HepG2 (cell line): ENCODE results near the gene NRP1. TPM values are rescaled to one million over a fixed set of nuclear protein-coding genes. Genes with fewer than 3 reads are reported as not detected.

Experiments
- ATAC-seq: fragments of 200-7000 bp; cut with Tn5 transposase; 3 replicates; pipeline ENCODE4 v1.9.1; 2020; ENCODE audit warnings: mild to moderate bottlenecking, moderate library complexity
- BruUV-seq: library from RNA; stranded (reverse); fragments of 400-500 nt; replicated peaks from 2 replicates; lab custom pipeline; 2021; lab: Mats Ljungman, UMichigan
- CTCF ChIA-PET: fragments of 300-600 bp; formaldehyde crosslinking; extraction: SDS; loops from one replicate; lab custom pipeline; 2021; ENCODE audit warnings: low total read pairs, inconsistent platforms, low intra/inter-chr PET ratio; lab: Yijun Ruan, JAX
- POLR2A ChIA-PET: fragments of 350-600 bp; sonication (Branson Sonifier 250); formaldehyde crosslinking; loops from one replicate; lab custom pipeline; 2020; ENCODE audit warnings: antibody characterized with exemption, inconsistent platforms; lab: Yijun Ruan, JAX
- DNase-seq: peaks from one replicate; pipeline ENCODE4 v3.0.0-alpha.2; 2015; ENCODE audit warnings: low spot score
- FAIRE-seq: peaks from 3 replicates; lab custom pipeline; 2011; peaks lifted over from hg19 to GRCh38; lab: Jason Lieb, UNC
- H2AFZ ChIP-seq: one replicate; pipeline ENCODE4 v1.6.1; 2011; ENCODE audit warnings: low read length, inconsistent platforms
- H3K27ac ChIP-seq: fragments of 300-600 bp; 3 replicates; pipeline ENCODE4 v1.8.0; 2011; ENCODE audit warnings: mixed run types, mild to moderate bottlenecking, mixed read lengths, low read length, inconsistent platforms; ENCODE audit not compliant: insufficient read depth; ENCODE audit errors: extremely low read length
- H3K27me3 ChIP-seq, 2 experiments: fragments of 200-600 bp in 1 of 2; 2 replicates in 1 of 2; 3 replicates in 1 of 2; pipeline versions ENCODE4 v1.6.0 to v1.8.0; 2011; ENCODE audit warnings: low read length in 2 of 2, mild to moderate bottlenecking in 2 of 2, moderate library complexity in 2 of 2, inconsistent platforms in 1 of 2; ENCODE audit not compliant: insufficient read depth in 2 of 2, control insufficient read depth in 1 of 2
- H3K36me3 ChIP-seq, 2 experiments: fragments of 200-600 bp in 1 of 2; replicated peaks in 1 of 2; 2 replicates in 1 of 2; 3 replicates in 1 of 2; pipeline versions ENCODE4 v1.5.1 to v1.8.0; 2011; ENCODE audit warnings: low read length in 2 of 2, inconsistent platforms in 1 of 2; ENCODE audit not compliant: insufficient read depth in 2 of 2, control insufficient read depth in 1 of 2
- H3K4me1 ChIP-seq: 2 replicates; pipeline ENCODE4 v1.5.1; 2012; ENCODE audit warnings: low read length, inconsistent platforms; ENCODE audit not compliant: insufficient read depth
- H3K4me2 ChIP-seq: 2 replicates; pipeline ENCODE4 v1.6.0; 2011; ENCODE audit warnings: low read depth, low read length, inconsistent platforms
- H3K4me3 ChIP-seq, 3 experiments: fragments of 200-600 bp in 1 of 3; sonication (generic), shearing (Covaris generic) in 1 of 3; replicated peaks in 1 of 3; 2 replicates each; pipeline ENCODE4 v1.5.1; 2011 to 2016; ENCODE audit warnings: low read length in 3 of 3, inconsistent platforms in 2 of 3, low read depth in 2 of 3, mild to moderate bottlenecking in 2 of 3, control low read depth in 1 of 3, mixed read lengths in 1 of 3; ENCODE audit not compliant: insufficient read depth in 1 of 3
- H3K79me2 ChIP-seq: one replicate; pipeline ENCODE4 v1.6.1; 2011; ENCODE audit warnings: low read length, inconsistent platforms; ENCODE audit not compliant: insufficient read depth
- H3K9ac ChIP-seq: 2 replicates; pipeline ENCODE4 v1.6.0; 2011; ENCODE audit warnings: mild to moderate bottlenecking, low read depth, low read length, inconsistent platforms; ENCODE audit not compliant: insufficient read depth
- H3K9me3 ChIP-seq: 2 replicates; pipeline ENCODE4 v1.5.1; 2012; ENCODE audit warnings: mild to moderate bottlenecking, low read length
- H4K20me1 ChIP-seq: 2 replicates; pipeline ENCODE4 v1.6.0; 2011; ENCODE audit warnings: inconsistent platforms, mild to moderate bottlenecking, low read length, moderate library complexity; ENCODE audit not compliant: insufficient read depth
- BRCA1 ChIP-seq: sonication (generic); formaldehyde crosslinking; IDR thresholded peaks from 2 replicates; pipeline ENCODE4 v1.4.0; 2020; ENCODE audit warnings: missing genetic modification reagents
- CHD4 ChIP-seq: fragments of 200-600 bp; sonication (generic); IDR thresholded peaks from 2 replicates; pipeline ENCODE4 v1.7.0; 2017; ENCODE audit warnings: mild to moderate bottlenecking, low read length, borderline replicate concordance
- DDIT3 ChIP-seq: sonication (generic); formaldehyde crosslinking; IDR thresholded peaks from 2 replicates; pipeline ENCODE4 v1.4.0; 2020; ENCODE audit warnings: mild to moderate bottlenecking, missing genetic modification reagents
- FIP1L1 ChIP-seq: fragments of 200-400 bp; formaldehyde crosslinking; IDR thresholded peaks from 2 replicates; pipeline ENCODE4 v1.6.1; 2018; ENCODE audit warnings: low read depth, mild to moderate bottlenecking, low read length, moderate library complexity, borderline replicate concordance; ENCODE audit not compliant: insufficient read depth
- JARID2 ChIP-seq: sonication (generic); formaldehyde crosslinking; IDR thresholded peaks from 2 replicates; pipeline ENCODE4 v1.8.1; 2023; ENCODE audit warnings: missing genetic modification reagents, inconsistent platforms; ENCODE audit not compliant: insufficient replicate concordance
- MEIS1 ChIP-seq: sonication (generic); formaldehyde crosslinking; IDR thresholded peaks from 2 replicates; pipeline ENCODE4 v1.9.0; 2021; ENCODE audit warnings: mild to moderate bottlenecking, missing genetic modification reagents, moderate library complexity, borderline replicate concordance
- MTF2 ChIP-seq: sonication (generic); formaldehyde crosslinking; IDR thresholded peaks from 2 replicates; pipeline ENCODE4 v1.5.0; 2020; ENCODE audit warnings: missing genetic modification reagents, borderline replicate concordance
- PHF20 ChIP-seq: sonication (generic); formaldehyde crosslinking; IDR thresholded peaks from 2 replicates; pipeline ENCODE4 v1.5.0; 2020; ENCODE audit warnings: mild to moderate bottlenecking, missing genetic modification reagents
- REXO4 ChIP-seq: sonication (generic); formaldehyde crosslinking; IDR thresholded peaks from 2 replicates; pipeline ENCODE4 v1.8.0; 2022; ENCODE audit warnings: missing genetic modification reagents, mild to moderate bottlenecking, borderline replicate concordance
- SSRP1 ChIP-seq: IDR thresholded peaks from 2 replicates; pipeline ENCODE4 v1.6.1; 2016; ENCODE audit warnings: control low read depth
- TCF7L2 ChIP-seq: IDR thresholded peaks from 2 replicates; pipeline ENCODE4 v1.6.1; 2011; ENCODE audit warnings: mild to moderate bottlenecking, low read depth, low read length, moderate library complexity
- ZFP36L1 ChIP-seq: sonication (generic); formaldehyde crosslinking; IDR thresholded peaks from 2 replicates; pipeline ENCODE4 v1.8.0; 2022; ENCODE audit warnings: mild to moderate bottlenecking, missing genetic modification reagents, moderate library complexity
- ZMAT3 ChIP-seq: sonication (generic); formaldehyde crosslinking; conservative IDR thresholded peaks from 2 replicates; pipeline ENCODE4 v1.7.0; 2021; ENCODE audit warnings: missing genetic modification reagents
- ZNF12 ChIP-seq: sonication (generic); formaldehyde crosslinking; IDR thresholded peaks from 2 replicates; pipeline ENCODE4 v1.5.0; 2020; ENCODE audit warnings: missing genetic modification reagents
- ZNF280D ChIP-seq: sonication (generic); formaldehyde crosslinking; IDR thresholded peaks from 2 replicates; pipeline ENCODE4 v1.5.1; 2020; ENCODE audit warnings: mild to moderate bottlenecking, missing genetic modification reagents
- ZNF598 ChIP-seq: sonication (generic); formaldehyde crosslinking; IDR thresholded peaks from 2 replicates; pipeline ENCODE4 v1.5.1; 2020; ENCODE audit warnings: mild to moderate bottlenecking, missing genetic modification reagents, borderline replicate concordance
- in situ Hi-C: cut with HindIII; loops from 2 replicates; pipeline ENCODE4 v1.10.0; 2017; ENCODE audit warnings: low pct_unique_long_range_greater_than_20kb; ENCODE audit not compliant: extremely low pct_ligation_motif_present
- intact Hi-C: fragments of 100-400 bp; cut with micrococcal nuclease; formaldehyde crosslinking; loops from one replicate; pipeline ENCODE4 v1.10.0; 2022; ENCODE audit not compliant: unreplicated experiment
- polyA plus RNA-seq, 8 experiments: library from polyadenylated mRNA; depleted of rRNA in 3 of 8; stranded (reverse) in 7 of 8; unstranded in 1 of 8; fragments of >200 nt; fragmentation: Illumina TruSeq in 4 of 8; extraction: Trizol in 4 of 8; gene quantifications; 2 replicates each; pipeline versions ENCODE4 v1.2.1 to v1.2.3, GENCODE V29; 2011 to 2016; ENCODE audit warnings: low read depth in 4 of 8, missing spikeins in 1 of 8, mixed read lengths in 1 of 8; ENCODE audit not compliant: insufficient read depth in 1 of 8
- total RNA-seq, 5 experiments: library from RNA; depleted of rRNA; stranded (reverse); fragments of >200 nt; fragmentation: Illumina TruSeq; extraction: Trizol; gene quantifications; 2 replicates each; pipeline ENCODE4 v1.2.3, GENCODE V29; 2016; ENCODE audit warnings: low read depth in 1 of 5
- TF ChIP-seq, protein P1 (sequence below): sonication (generic); formaldehyde crosslinking; IDR thresholded peaks from 2 replicates; pipeline ENCODE4 v1.4.0; 2020; ENCODE audit warnings: missing genetic modification reagents
- TF ChIP-seq, protein P2 (sequence below): sonication (generic); formaldehyde crosslinking; conservative IDR thresholded peaks from 2 replicates; pipeline ENCODE4 v1.4.0; 2020; ENCODE audit warnings: mild to moderate bottlenecking, missing genetic modification reagents, moderate library complexity

NRP1 gene
- total and polyA plus RNA-seq, 2 of the 13 experiments (the other 11 are each of a cell fraction or from before 2014, with no cell fraction given): 5.3 to 5.8 TPM

DNA sequence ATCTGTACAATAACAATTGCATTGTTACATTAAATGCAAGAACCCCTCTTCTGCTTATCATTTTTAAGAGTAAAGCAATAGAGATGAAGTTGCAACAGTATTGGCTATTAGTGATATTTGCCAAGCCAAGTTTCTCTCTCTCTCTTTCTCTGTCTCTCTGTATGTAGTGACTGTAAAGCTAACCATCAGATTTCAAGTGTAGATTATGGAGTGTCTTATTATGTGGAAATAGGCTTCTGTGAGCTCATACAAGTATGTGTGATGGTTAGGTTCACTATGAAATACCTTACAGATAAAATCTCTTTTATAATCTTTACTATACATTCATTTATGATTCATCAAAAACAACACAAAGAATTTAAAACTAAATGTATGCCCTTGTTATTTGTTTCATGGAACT is 28.6 kb upstream of the NRP1 start:
- CTCF ChIA-PET: no interaction called here
- Histone ChIP-seq H2AFZ (no peak overlapping the region), H3K9me3 (peaks cover 20% of the 10 kb centered on the region), H3K9ac (no peak overlapping the region), H3K36me3 (no peaks in the 10 kb centered on the region), H3K27me3 (no peaks in the 10 kb centered on the region; a peak in 1 of 5 replicates), H3K4me1 (no peaks in the 10 kb centered on the region), H3K79me2 (no peaks in the 10 kb centered on the region), H3K4me2 (no peak overlapping the region), H3K27ac (no peak overlapping the region), H3K4me3 (no peak overlapping the region), H4K20me1 (no peaks in the 10 kb centered on the region)
- BruUV-seq: no TSS peak
- DNase-seq (no peak), ATAC-seq (no peak), FAIRE-seq (no peak)
- in situ Hi-C loops (no loop called here), intact Hi-C loops (no loop called here)
- POLR2A ChIA-PET: no interaction called here
- TF ChIP-seq TCF7L2: no peak
- no peak for TF ChIP-seq DDIT3 (CRISPR knock-in tag)
- no peak for TF ChIP-seq ZNF280D (CRISPR knock-in tag)
- TF ChIP-seq ZMAT3 (CRISPR knock-in tag): no peak
- no peak for TF ChIP-seq MEIS1
- TF ChIP-seq BRCA1 (CRISPR knock-in tag): no peak
- no peak for TF ChIP-seq SSRP1 (CRISPR knock-in tag)
- TF ChIP-seq, protein P1, sequence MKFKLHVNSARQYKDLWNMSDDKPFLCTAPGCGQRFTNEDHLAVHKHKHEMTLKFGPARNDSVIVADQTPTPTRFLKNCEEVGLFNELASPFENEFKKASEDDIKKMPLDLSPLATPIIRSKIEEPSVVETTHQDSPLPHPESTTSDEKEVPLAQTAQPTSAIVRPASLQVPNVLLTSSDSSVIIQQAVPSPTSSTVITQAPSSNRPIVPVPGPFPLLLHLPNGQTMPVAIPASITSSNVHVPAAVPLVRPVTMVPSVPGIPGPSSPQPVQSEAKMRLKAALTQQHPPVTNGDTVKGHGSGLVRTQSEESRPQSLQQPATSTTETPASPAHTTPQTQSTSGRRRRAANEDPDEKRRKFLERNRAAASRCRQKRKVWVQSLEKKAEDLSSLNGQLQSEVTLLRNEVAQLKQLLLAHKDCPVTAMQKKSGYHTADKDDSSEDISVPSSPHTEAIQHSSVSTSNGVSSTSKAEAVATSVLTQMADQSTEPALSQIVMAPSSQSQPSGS (CRISPR knock-in tag): no peak
- TF ChIP-seq REXO4 (CRISPR knock-in tag): no peak
- no peak for TF ChIP-seq PHF20 (CRISPR knock-in tag)
- TF ChIP-seq ZFP36L1 (CRISPR knock-in tag): no peak
- TF ChIP-seq ZNF598 (CRISPR knock-in tag): no peak
- no peak for TF ChIP-seq JARID2 (CRISPR knock-in tag)
- TF ChIP-seq, protein P2, sequence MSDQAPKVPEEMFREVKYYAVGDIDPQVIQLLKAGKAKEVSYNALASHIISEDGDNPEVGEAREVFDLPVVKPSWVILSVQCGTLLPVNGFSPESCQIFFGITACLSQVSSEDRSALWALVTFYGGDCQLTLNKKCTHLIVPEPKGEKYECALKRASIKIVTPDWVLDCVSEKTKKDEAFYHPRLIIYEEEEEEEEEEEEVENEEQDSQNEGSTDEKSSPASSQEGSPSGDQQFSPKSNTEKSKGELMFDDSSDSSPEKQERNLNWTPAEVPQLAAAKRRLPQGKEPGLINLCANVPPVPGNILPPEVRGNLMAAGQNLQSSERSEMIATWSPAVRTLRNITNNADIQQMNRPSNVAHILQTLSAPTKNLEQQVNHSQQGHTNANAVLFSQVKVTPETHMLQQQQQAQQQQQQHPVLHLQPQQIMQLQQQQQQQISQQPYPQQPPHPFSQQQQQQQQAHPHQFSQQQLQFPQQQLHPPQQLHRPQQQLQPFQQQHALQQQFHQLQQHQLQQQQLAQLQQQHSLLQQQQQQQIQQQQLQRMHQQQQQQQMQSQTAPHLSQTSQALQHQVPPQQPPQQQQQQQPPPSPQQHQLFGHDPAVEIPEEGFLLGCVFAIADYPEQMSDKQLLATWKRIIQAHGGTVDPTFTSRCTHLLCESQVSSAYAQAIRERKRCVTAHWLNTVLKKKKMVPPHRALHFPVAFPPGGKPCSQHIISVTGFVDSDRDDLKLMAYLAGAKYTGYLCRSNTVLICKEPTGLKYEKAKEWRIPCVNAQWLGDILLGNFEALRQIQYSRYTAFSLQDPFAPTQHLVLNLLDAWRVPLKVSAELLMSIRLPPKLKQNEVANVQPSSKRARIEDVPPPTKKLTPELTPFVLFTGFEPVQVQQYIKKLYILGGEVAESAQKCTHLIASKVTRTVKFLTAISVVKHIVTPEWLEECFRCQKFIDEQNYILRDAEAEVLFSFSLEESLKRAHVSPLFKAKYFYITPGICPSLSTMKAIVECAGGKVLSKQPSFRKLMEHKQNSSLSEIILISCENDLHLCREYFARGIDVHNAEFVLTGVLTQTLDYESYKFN (CRISPR knock-in tag): no peak
- no peak for TF ChIP-seq MTF2 (CRISPR knock-in tag)
- no peak for TF ChIP-seq FIP1L1
- no peak for TF ChIP-seq ZNF12
- no peak for TF ChIP-seq CHD4
